WI38 (cell line): ENCODE data around the gene ST8SIA1.

Experiments
- H3K4me3 ChIP-seq: 2 replicates; pipeline ENCODE4 v1.5.1; 2011; ENCODE audit warnings: low read depth, mild to moderate bottlenecking, control low read depth, low read length
- CTCF ChIP-seq: IDR thresholded peaks from 2 replicates; pipeline ENCODE4 v1.5.1; 2012; ENCODE audit warnings: low read depth, mild to moderate bottlenecking, control low read depth, low read length

Gene ST8SIA1

GRCh38 chr12:22230280-22230794 is 104.2 kb downstream of the ST8SIA1 start:
- TF ChIP-seq CTCF = no peak
- H3K4me3 ChIP-seq = no peak overlapping the region

- H3K4me3 ChIP-seq = no peak overlapping the region
- TF ChIP-seq CTCF = no peak
These were observed 104.7 kb downstream of the ST8SIA1 start for GRCh38 chr12:22229652-22230279.

GRCh38 chr12:22228022-22228875 is 106.3 kb downstream of the ST8SIA1 start:
- H3K4me3 ChIP-seq = no peak overlapping the region
- TF ChIP-seq CTCF = no peak

GRCh38 chr12:22223356-22223755 is 111.2 kb downstream of the ST8SIA1 start:
- H3K4me3 ChIP-seq = no peak overlapping the region
- no peak for TF ChIP-seq CTCF

GRCh38 chr12:22217556-22217955 is 117.0 kb downstream of the ST8SIA1 start:
- TF ChIP-seq CTCF = no peak

GRCh38 chr12:22215467-22216253 is 118.8 kb downstream of the ST8SIA1 start:
- H3K4me3 ChIP-seq = no peak overlapping the region
- no peak for TF ChIP-seq CTCF

More at GRCh38 chr12:22217556-22217955, 117.0 kb downstream of the ST8SIA1 start:
- no peak overlapping the region for H3K4me3 ChIP-seq
